Endothelial cell of umbilical vein (primary cell): Measurements from ENCODE around the gene GBF1. TPM values are rescaled to one million over a fixed set of nuclear protein-coding genes. Genes with fewer than 3 reads are reported as not detected.

Experiments
- BruUV-seq: library from RNA; stranded (reverse); fragments of 400-500 nt; replicated peaks from 2 replicates; lab custom pipeline; 2021; lab: Mats Ljungman, UMichigan
- CTCF ChIA-PET: fragments of 300-600, 350-600 bp; sonication (Branson Sonifier 250); formaldehyde crosslinking; loops from one replicate; lab custom pipeline; 2021; ENCODE audit warnings: antibody characterized with exemption, inconsistent platforms; lab: Charles Lee
- POLR2A ChIA-PET: fragments of 300-600, 350-600 bp; sonication (Branson Sonifier 250); formaldehyde crosslinking; loops from one replicate; lab custom pipeline; 2021; ENCODE audit warnings: antibody characterized with exemption, inconsistent platforms; lab: Charles Lee
- DNase-seq: peaks from one replicate; pipeline ENCODE4 v3.0.0-alpha.2; 2011; ENCODE audit warnings: low read depth, low spot score
- FAIRE-seq: peaks from 2 replicates; lab custom pipeline; 2011; peaks lifted over from hg19 to GRCh38; lab: Jason Lieb, UNC
- H2AFZ ChIP-seq: 2 replicates; pipeline ENCODE4 v1.6.0; 2012; ENCODE audit warnings: low read depth, low read length, control low read depth, inconsistent platforms
- H3K27ac ChIP-seq: 2 replicates; pipeline ENCODE4 v1.5.1; 2011; ENCODE audit warnings: low read depth, mild to moderate bottlenecking, control low read depth, low read length, moderate library complexity; ENCODE audit not compliant: insufficient read depth
- H3K27me3 ChIP-seq, 2 experiments: 2 replicates each; pipeline versions ENCODE4 v1.6.0 to v1.6.1; 2011; ENCODE audit warnings: low read length in 2 of 2, mixed read lengths in 1 of 2; ENCODE audit not compliant: control insufficient read depth in 2 of 2, insufficient read depth in 2 of 2
- H3K36me3 ChIP-seq, 2 experiments: 2 replicates in 1 of 2; 3 replicates in 1 of 2; pipeline ENCODE4 v1.5.1; 2011; ENCODE audit warnings: low read length in 2 of 2, mild to moderate bottlenecking in 1 of 2, moderate library complexity in 1 of 2; ENCODE audit not compliant: control insufficient read depth in 2 of 2, insufficient read depth in 2 of 2; ENCODE audit errors: extremely low read depth in 1 of 2
- H3K4me1 ChIP-seq: 3 replicates; pipeline ENCODE4 v1.5.1; 2011; ENCODE audit warnings: mild to moderate bottlenecking, low read length; ENCODE audit not compliant: control insufficient read depth, insufficient read depth; ENCODE audit errors: extremely low read depth
- H3K4me2 ChIP-seq: 2 replicates; pipeline ENCODE4 v1.6.1; 2011; ENCODE audit warnings: low read length, control low read depth, mixed read lengths; ENCODE audit not compliant: insufficient read depth
- H3K4me3 ChIP-seq, 3 experiments: fragments of 200-600 bp in 1 of 3; sonication (generic), shearing (Covaris generic) in 1 of 3; replicated peaks in 1 of 3; 2 replicates each; pipeline ENCODE4 v1.5.1; 2011 to 2016; ENCODE audit warnings: control low read depth in 3 of 3, low read length in 3 of 3, mild to moderate bottlenecking in 2 of 3, inconsistent platforms in 1 of 3, low read depth in 1 of 3, moderate library complexity in 1 of 3; ENCODE audit not compliant: insufficient read depth in 1 of 3
- H3K79me2 ChIP-seq: 2 replicates; pipeline ENCODE4 v1.6.0; 2012; ENCODE audit warnings: low read length, inconsistent platforms; ENCODE audit not compliant: control insufficient read depth, insufficient read depth
- H3K9ac ChIP-seq: replicated peaks from 2 replicates; pipeline ENCODE3; 2011; ENCODE audit warnings: low read length, control low read depth; ENCODE audit not compliant: insufficient read depth; ENCODE audit errors: extremely low read depth
- H3K9me1 ChIP-seq: replicated peaks from 3 replicates; pipeline ENCODE4 v1.6.0; 2011; ENCODE audit warnings: mild to moderate bottlenecking, low read length; ENCODE audit not compliant: control insufficient read depth, insufficient read depth; ENCODE audit errors: extremely low read depth
- H3K9me3 ChIP-seq: replicated peaks from 2 replicates; pipeline ENCODE4 v1.5.1; 2012; ENCODE audit warnings: low read length, inconsistent platforms; ENCODE audit not compliant: control insufficient read depth, insufficient read depth
- H4K20me1 ChIP-seq: replicated peaks from 2 replicates; pipeline ENCODE3; 2011; ENCODE audit warnings: mild to moderate bottlenecking, low read length; ENCODE audit not compliant: control insufficient read depth, insufficient read depth; ENCODE audit errors: extremely low read depth
- EZH2 ChIP-seq: IDR thresholded peaks from 2 replicates; pipeline ENCODE4 v1.6.1; 2012; ENCODE audit warnings: borderline replicate concordance, low read depth, mild to moderate bottlenecking, moderate library complexity, low read length, inconsistent platforms; ENCODE audit not compliant: severe bottlenecking
- FOS ChIP-seq: IDR thresholded peaks from 2 replicates; pipeline ENCODE4 v1.6.1; 2011; ENCODE audit warnings: mild to moderate bottlenecking, low read length, moderate library complexity, borderline replicate concordance; ENCODE audit not compliant: insufficient read depth
- GATA2 ChIP-seq: IDR thresholded peaks from 2 replicates; pipeline ENCODE4 v1.7.0; 2011; ENCODE audit warnings: low read depth, mild to moderate bottlenecking, moderate library complexity, mixed read lengths, low read length; ENCODE audit not compliant: insufficient read length, insufficient read depth
- JUN ChIP-seq: IDR thresholded peaks from 2 replicates; pipeline ENCODE4 v1.6.1; 2011; ENCODE audit warnings: borderline replicate concordance, low read depth; ENCODE audit not compliant: insufficient read length, insufficient read depth
- MYC ChIP-seq: IDR thresholded peaks from one replicate; pipeline ENCODE4 v1.6.1; 2011; ENCODE audit warnings: mild to moderate bottlenecking, low read depth, low read length
- POLR2A ChIP-seq: IDR thresholded peaks from 2 replicates; pipeline ENCODE4 v1.6.1; 2012; ENCODE audit warnings: low read depth, mild to moderate bottlenecking, control low read depth, low read length
- POLR2AphosphoS5 ChIP-seq: IDR thresholded peaks from 2 replicates; pipeline ENCODE4 v1.6.1; 2012; ENCODE audit warnings: low read depth, mild to moderate bottlenecking, control low read depth, low read length, moderate library complexity; ENCODE audit not compliant: insufficient read depth
- dilution Hi-C: fragments of 300-500 bp; cut with MboI; formaldehyde crosslinking; loops from one replicate; pipeline ENCODE4 v1.15.0; 2019; ENCODE audit warnings: low sequenced_read_pairs; ENCODE audit not compliant: extremely low pct_ligation_motif_present
- intact Hi-C: fragments of 100-400 bp; cut with micrococcal nuclease; formaldehyde crosslinking; loops from one replicate; pipeline ENCODE4 v1.10.0; 2022
- polyA plus RNA-seq, 4 experiments: library from polyadenylated mRNA; depleted of rRNA in 3 of 4; stranded (reverse) in 3 of 4; unstranded in 1 of 4; fragments of >200 nt; gene quantifications; 2 replicates each; pipeline versions ENCODE4 v1.2.1 to v1.2.3, GENCODE V29; 2011 to 2012; ENCODE audit warnings: missing spikeins in 1 of 4
- total RNA-seq: library from RNA; stranded (reverse); gene quantifications from 2 replicates; pipeline ENCODE4 v1.2.3, GENCODE V29; 2021
- TF ChIP-seq, protein P1 (sequence below): IDR thresholded peaks from 2 replicates; pipeline ENCODE4 v1.6.1; 2011; ENCODE audit not compliant: insufficient read depth, insufficient read length
- TF ChIP-seq, protein P2 (sequence below), 2 donors: IDR thresholded peaks; 1 replicate in 1 of 2; 2 replicates in 1 of 2; pipeline ENCODE4 v1.5.1; 2011; ENCODE audit warnings: low read length in 2 of 2, mild to moderate bottlenecking in 2 of 2, moderate library complexity in 2 of 2, control low read depth in 1 of 2, inconsistent platforms in 1 of 2, low read depth in 1 of 2; ENCODE audit not compliant: insufficient read depth in 1 of 2; ENCODE audit errors: extremely low read depth in 1 of 2

Gene GBF1
- total and polyA plus RNA-seq, 2 donors (not counting 3 experiments of a cell fraction or from before 2014, with no cell fraction given): 26.0 to 49.7 TPM

DNA sequence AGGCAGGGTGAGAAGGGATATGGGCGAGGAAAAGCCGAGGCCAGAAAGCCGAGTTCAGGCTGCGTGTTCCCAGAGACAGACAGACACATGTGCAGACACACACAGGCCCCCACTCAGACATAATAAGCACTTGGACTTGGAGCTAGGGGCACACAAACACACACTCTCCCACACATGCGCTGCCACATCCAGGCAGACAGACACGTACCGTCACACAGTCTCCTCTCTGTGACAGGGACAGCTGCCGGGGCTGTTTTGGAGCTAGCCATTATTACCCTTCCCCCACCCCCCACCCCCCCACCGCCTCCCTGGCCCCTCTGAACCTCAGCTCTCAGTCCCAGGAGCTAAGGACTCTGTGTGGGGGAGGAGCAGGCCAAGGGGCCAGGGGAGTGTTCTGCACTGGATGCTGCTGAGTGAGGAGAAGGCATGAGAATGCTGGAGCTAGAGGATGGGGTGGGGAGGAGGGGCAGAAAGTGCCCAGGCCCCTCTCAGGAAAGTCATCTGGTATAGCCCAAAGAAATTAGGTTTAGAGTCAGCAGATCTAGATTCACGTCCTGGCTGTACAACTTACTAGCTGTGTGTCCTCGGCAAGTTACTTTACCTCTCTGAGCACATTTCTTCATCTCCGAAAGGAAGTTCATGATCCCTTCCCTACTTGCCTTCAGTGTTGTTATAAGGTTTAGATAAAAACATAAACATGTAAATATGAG is 10.3 kb upstream of the GBF1 start:
- DNase-seq: no peak
- H3K4me1 ChIP-seq: peaks cover 2% of the 10 kb centered on the region
- CTCF ChIA-PET: interaction anchor here (1.2 to 17.3 kb wide), 7 partner anchors 13 to 169 kb away, joined by 3 to 1402 read pairs (median 5); no protein-coding TSS in a partner anchor
- H3K9me1 ChIP-seq: no peaks in the 10 kb centered on the region
- dilution Hi-C loops (loop anchor here (25.0 kb wide), 1 partner anchor 127 kb away; no protein-coding TSS in a partner anchor), intact Hi-C loops (loop anchor here (5.0 kb wide), 1 partner anchor 347 kb away; no protein-coding TSS in a partner anchor)
- no peak overlapping the region for H3K9ac ChIP-seq
- POLR2A ChIA-PET: no interaction called here
- no peak overlapping the region for H3K4me2 ChIP-seq
- no peak overlapping the region for H3K27ac ChIP-seq
- no peak for TF ChIP-seq POLR2A
- TF ChIP-seq EZH2: no peak
- no peak for TF ChIP-seq JUN
- TF ChIP-seq FOS: no peak
- TF ChIP-seq, protein P1, sequence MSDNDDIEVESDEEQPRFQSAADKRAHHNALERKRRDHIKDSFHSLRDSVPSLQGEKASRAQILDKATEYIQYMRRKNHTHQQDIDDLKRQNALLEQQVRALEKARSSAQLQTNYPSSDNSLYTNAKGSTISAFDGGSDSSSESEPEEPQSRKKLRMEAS: no peak
- TF ChIP-seq, protein P2, sequence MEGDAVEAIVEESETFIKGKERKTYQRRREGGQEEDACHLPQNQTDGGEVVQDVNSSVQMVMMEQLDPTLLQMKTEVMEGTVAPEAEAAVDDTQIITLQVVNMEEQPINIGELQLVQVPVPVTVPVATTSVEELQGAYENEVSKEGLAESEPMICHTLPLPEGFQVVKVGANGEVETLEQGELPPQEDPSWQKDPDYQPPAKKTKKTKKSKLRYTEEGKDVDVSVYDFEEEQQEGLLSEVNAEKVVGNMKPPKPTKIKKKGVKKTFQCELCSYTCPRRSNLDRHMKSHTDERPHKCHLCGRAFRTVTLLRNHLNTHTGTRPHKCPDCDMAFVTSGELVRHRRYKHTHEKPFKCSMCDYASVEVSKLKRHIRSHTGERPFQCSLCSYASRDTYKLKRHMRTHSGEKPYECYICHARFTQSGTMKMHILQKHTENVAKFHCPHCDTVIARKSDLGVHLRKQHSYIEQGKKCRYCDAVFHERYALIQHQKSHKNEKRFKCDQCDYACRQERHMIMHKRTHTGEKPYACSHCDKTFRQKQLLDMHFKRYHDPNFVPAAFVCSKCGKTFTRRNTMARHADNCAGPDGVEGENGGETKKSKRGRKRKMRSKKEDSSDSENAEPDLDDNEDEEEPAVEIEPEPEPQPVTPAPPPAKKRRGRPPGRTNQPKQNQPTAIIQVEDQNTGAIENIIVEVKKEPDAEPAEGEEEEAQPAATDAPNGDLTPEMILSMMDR (IDR thresholded peaks at IDR 0.05; ENCODE audit: extremely low read depth in 1 of 2, insufficient read depth in 1 of 2, low read depth in 1 of 2, low read length in 2 of 2): no peak
- no peak for TF ChIP-seq POLR2AphosphoS5
- TF ChIP-seq MYC: no peak
- no peak for TF ChIP-seq GATA2
- BruUV-seq: no TSS peak
- no peak overlapping the region for H2AFZ ChIP-seq
- FAIRE-seq: no peak
- peaks cover 51 to 58% of the 10 kb centered on the region in 2 experiments for H3K27me3 ChIP-seq
- H3K36me3 ChIP-seq: no peaks in the 10 kb centered on the region
- H3K79me2 ChIP-seq: no peaks in the 10 kb centered on the region
- H3K9me3 ChIP-seq: no peaks in the 10 kb centered on the region
- no peaks in the 10 kb centered on the region for H4K20me1 ChIP-seq
- H3K4me3 ChIP-seq: no peak overlapping the region
